ENCODE data around the gene TENT4A. TPM values are rescaled to one million over a fixed set of nuclear protein-coding genes. Genes with fewer than 3 reads are reported as not detected.
"Not testable (repeated sequence)": the region's sequence is repeated elsewhere in the genome, so short reads cannot be mapped to it uniquely, and the experiment has no call there.

TENT4A gene
- 10 to 100 TPM; 12.9 to 40.4 TPM for total RNA-seq

- 3% methylated on average over 28 of the region's 174 CpGs for WGBS
- no peak for DNase-seq (ENCODE audit: low spot score)
These were observed at the start of gene TENT4A for GRCh38 chr5:6713274-6714225. Gene TENT4A, plus strand, starts transcription at chr5:6713432. Its CDS starts 552 bp downstream, at chr5:6713984.

GRCh38 chr5:6666762-6667161 is 46.5 kb upstream of the TENT4A start:
- Histone ChIP-seq H3K27ac (no peak overlapping the region), H3K4me3 (no peak overlapping the region), H3K9me3 (no peaks in the 10 kb centered on the region), H3K27me3 (replicated peaks; ENCODE audit: insufficient read depth) (no peaks in the 10 kb centered on the region), H3K4me1 (replicated peaks) (no peaks in the 10 kb centered on the region), H3K36me3 (no peaks in the 10 kb centered on the region)
- no peak for TF ChIP-seq POLR2A (IDR thresholded peaks at IDR 0.05)
- DNase-seq (ENCODE audit: low spot score) = no peak
- 93% methylated on average over 15 of the region's 15 CpGs for WGBS
- intact Hi-C loops (cut with DNase I) = no loop called here

More at GRCh38 chr5:6713274-6714225, at the start of gene TENT4A:
- Histone ChIP-seq H3K27me3 (replicated peaks; ENCODE audit: insufficient read depth) (no peaks in the 10 kb centered on the region), H3K4me3 (peak within 1 kb of the TSS; percentile 61 to 67), H3K27ac (peak within 1 kb of the TSS; percentile 92 to 93), H3K9me3 (no peaks in the 10 kb centered on the region), H3K4me1 (replicated peaks) (peaks cover 12% of the 10 kb centered on the region), H3K36me3 (no peaks in the 10 kb centered on the region)
- intact Hi-C loops (cut with DNase I) = loop anchor here (2.0 to 10.0 kb wide), 2 partner anchors 81 to 1219 kb away; partner anchors contain the start of genes NSUN2 and SRD5A1
- no peak for TF ChIP-seq POLR2A (IDR thresholded peaks at IDR 0.05)
- no peak for TF ChIP-seq CTCF (IDR thresholded peaks at IDR 0.05)
- TF ChIP-seq POLR2AphosphoS5 (IDR thresholded peaks at IDR 0.05) = no peak

- TF ChIP-seq CTCF (IDR thresholded peaks at IDR 0.05) (no peak), POLR2AphosphoS5 (IDR thresholded peaks at IDR 0.05) (no peak), POLR2A (IDR thresholded peaks at IDR 0.05) (no peak)
- intact Hi-C loops (cut with DNase I) = no loop called here
- no peak for DNase-seq (ENCODE audit: low spot score)
- Histone ChIP-seq H3K27me3 (replicated peaks; ENCODE audit: insufficient read depth) (no peaks in the 10 kb centered on the region), H3K27ac (no peak overlapping the region), H3K4me1 (replicated peaks) (no peaks in the 10 kb centered on the region), H3K36me3 (no peaks in the 10 kb centered on the region), H3K4me3 (no peak overlapping the region), H3K9me3 (no peaks in the 10 kb centered on the region)
- 92% methylated on average over 5 of the region's 5 CpGs for WGBS
These were observed 45.6 kb upstream of the TENT4A start for GRCh38 chr5:6667648-6668047.

- H3K4me3 ChIP-seq; H3K4me1 ChIP-seq (replicated peaks); intact Hi-C loops (cut with DNase I); H3K36me3 ChIP-seq; H3K27me3 ChIP-seq (replicated peaks; ENCODE audit: insufficient read depth); H3K9me3 ChIP-seq; H3K27ac ChIP-seq; DNase-seq (ENCODE audit: low spot score): not testable (repeated sequence)
- WGBS = 64% methylated on average over 9 of the region's 9 CpGs
These were observed 44.5 kb upstream of the TENT4A start for GRCh38 chr5:6668717-6669116.

GRCh38 chr5:6673031-6673430 is 40.2 kb upstream of the TENT4A start:
- no peaks in the 10 kb centered on the region for H3K27me3 ChIP-seq (replicated peaks; ENCODE audit: insufficient read depth)
- H3K4me1 ChIP-seq (replicated peaks) = no peaks in the 10 kb centered on the region
- no peak overlapping the region for H3K27ac ChIP-seq
- no peak for DNase-seq (ENCODE audit: low spot score)
- no peak overlapping the region for H3K4me3 ChIP-seq
- H3K36me3 ChIP-seq = no peaks in the 10 kb centered on the region
- H3K9me3 ChIP-seq = no peaks in the 10 kb centered on the region
- WGBS = 75% methylated on average over 5 of the region's 5 CpGs
- intact Hi-C loops (cut with DNase I) = no loop called here
- no peak for TF ChIP-seq POLR2AphosphoS5 (IDR thresholded peaks at IDR 0.05)
- TF ChIP-seq CTCF (IDR thresholded peaks at IDR 0.05) = no peak
- no peak for TF ChIP-seq POLR2A (IDR thresholded peaks at IDR 0.05)
